HCT116 (cell line): ENCODE measurements around the gene ATP8A2. TPM values are rescaled to one million over a fixed set of nuclear protein-coding genes. Genes with fewer than 3 reads are reported as not detected.

Experiments
- ATAC-seq: fragments of 200-7000 bp; cut with Tn5 transposase; 2 replicates; pipeline ENCODE4 v1.9.1; 2020; ENCODE audit warnings: mild to moderate bottlenecking, moderate library complexity
- BruUV-seq: library from RNA; stranded (reverse); fragments of 400-500 nt; replicated peaks from 2 replicates; lab custom pipeline; 2021; lab: Mats Ljungman, UMichigan
- CTCF ChIA-PET: fragments of 300-600 bp; sonication (Branson Sonifier 250); formaldehyde crosslinking; loops from one replicate; lab custom pipeline; 2021; ENCODE audit warnings: antibody characterized with exemption; lab: Charles Lee
- POLR2A ChIA-PET: fragments of 300-600, 350-600 bp; sonication (Branson Sonifier 250); formaldehyde crosslinking; loops from one replicate; lab custom pipeline; 2021; ENCODE audit warnings: antibody characterized with exemption; lab: Charles Lee
- RAD21 ChIA-PET, 2 experiments: fragments of 300-600 bp; sonication (Branson Sonifier 250); formaldehyde crosslinking; loops; one replicate each; lab custom pipeline; 2023; ENCODE audit warnings: low total read pairs in 2 of 2; ENCODE audit not compliant: uncharacterized antibody in 2 of 2, unreplicated experiment in 2 of 2, low non-redundant PET in 1 of 2; lab: Charles Lee
- DNase-seq: peaks from one replicate; pipeline ENCODE4 v3.0.0-alpha.2; 2010; ENCODE audit warnings: low read depth, low spot score
- H2AFZ ChIP-seq: fragments of 200-600 bp; shearing (Covaris generic), sonication (generic); 2 replicates; pipeline ENCODE4 v1.6.1; 2017; ENCODE audit warnings: low read depth, mixed run types, mixed read lengths, antibody characterized with exemption, low read length; ENCODE audit not compliant: poor library complexity, severe bottlenecking
- H3K27ac ChIP-seq: 2 replicates; pipeline ENCODE4 v1.5.1; 2012; ENCODE audit warnings: low read depth, low read length
- H3K27me3 ChIP-seq: fragments of 200-600 bp; sonication (generic); 2 replicates; pipeline ENCODE4 v1.6.1; 2016; ENCODE audit warnings: mixed run types, low read length, mixed read lengths; ENCODE audit not compliant: insufficient read depth
- H3K36me3 ChIP-seq, 2 experiments: fragments of 200-500 bp in 1 of 2; fragments of 200-600 bp in 1 of 2; sonication (Bioruptor generic) in 1 of 2; sonication (generic) in 1 of 2; 2 replicates each; pipeline versions ENCODE4 v1.5.1 to v1.6.1; 2014 to 2016; ENCODE audit warnings: low read length in 2 of 2, inconsistent platforms in 1 of 2, mixed read lengths in 1 of 2, mixed run types in 1 of 2; ENCODE audit not compliant: insufficient read depth in 2 of 2, control insufficient read depth in 1 of 2
- H3K4me1 ChIP-seq, 2 experiments: fragments of 200-600 bp in 1 of 2; sonication (generic) in 1 of 2; 2 replicates each; pipeline versions ENCODE4 v1.5.1 to v1.6.1; 2012 to 2017; ENCODE audit warnings: low read length in 2 of 2, inconsistent platforms in 1 of 2, mild to moderate bottlenecking in 1 of 2, mixed read lengths in 1 of 2, mixed run types in 1 of 2, moderate library complexity in 1 of 2; ENCODE audit not compliant: insufficient read depth in 2 of 2, control insufficient read depth in 1 of 2
- H3K4me2 ChIP-seq: fragments of 200-600 bp; sonication (generic); 2 replicates; pipeline ENCODE4 v1.6.1; 2017; ENCODE audit warnings: mixed run types, low read length, mixed read lengths
- H3K4me3 ChIP-seq, 2 experiments: fragments of 200-600 bp in 1 of 2; sonication (generic) in 1 of 2; replicated peaks in 1 of 2; 2 replicates each; pipeline ENCODE4 v1.5.1; 2011 to 2016; ENCODE audit warnings: low read length in 2 of 2, control low read depth in 1 of 2, low read depth in 1 of 2, mild to moderate bottlenecking in 1 of 2, mixed read lengths in 1 of 2, mixed run types in 1 of 2
- H3K79me2 ChIP-seq: fragments of 200-600 bp; sonication (generic); 2 replicates; pipeline ENCODE4 v1.6.1; 2017; ENCODE audit warnings: mild to moderate bottlenecking, mixed run types, low read length, moderate library complexity, mixed read lengths; ENCODE audit not compliant: insufficient read depth
- H3K9ac ChIP-seq: fragments of 200-600 bp; sonication (generic); 2 replicates; pipeline ENCODE4 v1.6.1; 2016; ENCODE audit warnings: low read length, mixed read lengths
- H3K9me2 ChIP-seq: fragments of 200-600 bp; sonication (generic), shearing (Covaris generic); 2 replicates; pipeline ENCODE4 v1.6.1; 2017; ENCODE audit warnings: mixed run types, mild to moderate bottlenecking, moderate library complexity; ENCODE audit not compliant: insufficient read depth
- H3K9me3 ChIP-seq, 2 experiments: fragments of 200-500 bp in 1 of 2; fragments of 200-600 bp in 1 of 2; sonication (Bioruptor generic) in 1 of 2; sonication (generic) in 1 of 2; 2 replicates each; pipeline ENCODE4 v1.6.1; 2014 to 2017; ENCODE audit warnings: low read length in 2 of 2, mixed read lengths in 2 of 2, inconsistent platforms in 1 of 2, low read depth in 1 of 2, mild to moderate bottlenecking in 1 of 2, mixed run types in 1 of 2, moderate library complexity in 1 of 2; ENCODE audit not compliant: control insufficient read depth in 1 of 2, insufficient read depth in 1 of 2
- H4K20me1 ChIP-seq: fragments of 200-600 bp; sonication (generic), shearing (Covaris generic); 2 replicates; pipeline ENCODE4 v1.6.1; 2017; ENCODE audit warnings: mixed run types, mild to moderate bottlenecking, moderate library complexity; ENCODE audit not compliant: insufficient read depth
- CEBPB ChIP-seq: IDR thresholded peaks from 2 replicates; pipeline ENCODE4 v1.6.1; 2012; ENCODE audit warnings: low read depth
- EGR1 ChIP-seq: IDR thresholded peaks from 2 replicates; pipeline ENCODE4 v1.6.1; 2012; ENCODE audit warnings: low read depth
- ELF1 ChIP-seq: IDR thresholded peaks from 2 replicates; pipeline ENCODE4 v1.6.1; 2012; ENCODE audit warnings: low read depth, borderline replicate concordance
- JUND ChIP-seq: IDR thresholded peaks from 2 replicates; pipeline ENCODE4 v1.6.1; 2012
- SP1 ChIP-seq: IDR thresholded peaks from 2 replicates; pipeline ENCODE4 v1.6.1; 2012; ENCODE audit warnings: low read depth
- SRF ChIP-seq: IDR thresholded peaks from 2 replicates; pipeline ENCODE4 v1.6.1; 2012; ENCODE audit warnings: low read depth
- ZFX ChIP-seq: fragments of 450-650 bp; IDR thresholded peaks from 2 replicates; pipeline ENCODE4 v1.6.1; 2017
- intact Hi-C: fragments of 100-400 bp; cut with micrococcal nuclease; formaldehyde crosslinking; loops from 2 replicates; pipeline ENCODE4 v1.10.0; 2022
- total RNA-seq: library from RNA; stranded (reverse); gene quantifications from one replicate; pipeline ENCODE4 v1.2.1, GENCODE V29; 2021; ENCODE audit not compliant: unreplicated experiment
- TF ChIP-seq, protein P1 (sequence below): IDR thresholded peaks from 2 replicates; pipeline ENCODE4 v1.6.1; 2012
- TF ChIP-seq, protein P2 (sequence below): IDR thresholded peaks from 2 replicates; pipeline ENCODE4 v1.6.1; 2012; ENCODE audit warnings: low read depth

ATP8A2 gene
- total RNA-seq, 1 experiment from 2014 or later: not detected

- ATAC-seq (no peak), DNase-seq (no peak)
- peaks cover 30% of the 10 kb centered on the region for H3K27me3 ChIP-seq
- POLR2A ChIA-PET: no interaction called here
- CTCF ChIA-PET: no interaction called here
- no peak overlapping the region for H3K27ac ChIP-seq
- no peak overlapping the region for H3K9ac ChIP-seq
- H3K4me2 ChIP-seq: no peak overlapping the region
- no peak overlapping the region for H3K4me3 ChIP-seq
- H3K79me2 ChIP-seq: no peaks in the 10 kb centered on the region
- no peaks in the 10 kb centered on the region for H3K36me3 ChIP-seq
- TF ChIP-seq CEBPB: no peak
- TF ChIP-seq, protein P1, sequence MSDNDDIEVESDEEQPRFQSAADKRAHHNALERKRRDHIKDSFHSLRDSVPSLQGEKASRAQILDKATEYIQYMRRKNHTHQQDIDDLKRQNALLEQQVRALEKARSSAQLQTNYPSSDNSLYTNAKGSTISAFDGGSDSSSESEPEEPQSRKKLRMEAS: no peak
- TF ChIP-seq EGR1: no peak
- no peaks in the 10 kb centered on the region for H4K20me1 ChIP-seq
- RAD21 ChIA-PET: no interaction called here
- H3K9me2 ChIP-seq: no peaks in the 10 kb centered on the region
- H3K9me3 ChIP-seq: no peaks in the 10 kb centered on the region
- no TSS peak for BruUV-seq
- intact Hi-C loops: no loop called here
- H3K4me1 ChIP-seq: no peaks in the 10 kb centered on the region
- no peak overlapping the region for H2AFZ ChIP-seq
Observed at GRCh38 chr13:25778365-25778764, 406.6 kb downstream of the ATP8A2 start.

GRCh38 chr13:25778808-25779305 is 407.1 kb downstream of the ATP8A2 start:
- no peaks in the 10 kb centered on the region for H3K9me3 ChIP-seq
- H2AFZ ChIP-seq: no peak overlapping the region
- H3K4me3 ChIP-seq: no peak overlapping the region
- H3K4me1 ChIP-seq: no peaks in the 10 kb centered on the region
- BruUV-seq: no TSS peak
- no peak overlapping the region for H3K9ac ChIP-seq
- TF ChIP-seq, protein P2, sequence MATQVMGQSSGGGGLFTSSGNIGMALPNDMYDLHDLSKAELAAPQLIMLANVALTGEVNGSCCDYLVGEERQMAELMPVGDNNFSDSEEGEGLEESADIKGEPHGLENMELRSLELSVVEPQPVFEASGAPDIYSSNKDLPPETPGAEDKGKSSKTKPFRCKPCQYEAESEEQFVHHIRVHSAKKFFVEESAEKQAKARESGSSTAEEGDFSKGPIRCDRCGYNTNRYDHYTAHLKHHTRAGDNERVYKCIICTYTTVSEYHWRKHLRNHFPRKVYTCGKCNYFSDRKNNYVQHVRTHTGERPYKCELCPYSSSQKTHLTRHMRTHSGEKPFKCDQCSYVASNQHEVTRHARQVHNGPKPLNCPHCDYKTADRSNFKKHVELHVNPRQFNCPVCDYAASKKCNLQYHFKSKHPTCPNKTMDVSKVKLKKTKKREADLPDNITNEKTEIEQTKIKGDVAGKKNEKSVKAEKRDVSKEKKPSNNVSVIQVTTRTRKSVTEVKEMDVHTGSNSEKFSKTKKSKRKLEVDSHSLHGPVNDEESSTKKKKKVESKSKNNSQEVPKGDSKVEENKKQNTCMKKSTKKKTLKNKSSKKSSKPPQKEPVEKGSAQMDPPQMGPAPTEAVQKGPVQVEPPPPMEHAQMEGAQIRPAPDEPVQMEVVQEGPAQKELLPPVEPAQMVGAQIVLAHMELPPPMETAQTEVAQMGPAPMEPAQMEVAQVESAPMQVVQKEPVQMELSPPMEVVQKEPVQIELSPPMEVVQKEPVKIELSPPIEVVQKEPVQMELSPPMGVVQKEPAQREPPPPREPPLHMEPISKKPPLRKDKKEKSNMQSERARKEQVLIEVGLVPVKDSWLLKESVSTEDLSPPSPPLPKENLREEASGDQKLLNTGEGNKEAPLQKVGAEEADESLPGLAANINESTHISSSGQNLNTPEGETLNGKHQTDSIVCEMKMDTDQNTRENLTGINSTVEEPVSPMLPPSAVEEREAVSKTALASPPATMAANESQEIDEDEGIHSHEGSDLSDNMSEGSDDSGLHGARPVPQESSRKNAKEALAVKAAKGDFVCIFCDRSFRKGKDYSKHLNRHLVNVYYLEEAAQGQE: no peak
- TF ChIP-seq JUND (no peak), SRF (no peak), SP1 (no peak), ELF1 (no peak), ZFX (no peak)
- no peak overlapping the region for H3K4me2 ChIP-seq
- ChIA-PET RAD21 (no interaction called here), CTCF (no interaction called here), POLR2A (no interaction called here)
- no peaks in the 10 kb centered on the region for H3K36me3 ChIP-seq
- H3K27ac ChIP-seq: no peak overlapping the region
- ATAC-seq: no peak
- no peak for DNase-seq
- no peaks in the 10 kb centered on the region for H4K20me1 ChIP-seq
- H3K27me3 ChIP-seq: peaks cover 26% of the 10 kb centered on the region
- H3K79me2 ChIP-seq: no peaks in the 10 kb centered on the region
- intact Hi-C loops: no loop called here
- no peaks in the 10 kb centered on the region for H3K9me2 ChIP-seq
